ENCODE measurements around the gene ATP6V1D.
"Not testable (repeated sequence)": the region's sequence is repeated elsewhere in the genome, so short reads cannot be mapped to it uniquely, and the experiment has no call there.

The ATP6V1D gene

DNA sequence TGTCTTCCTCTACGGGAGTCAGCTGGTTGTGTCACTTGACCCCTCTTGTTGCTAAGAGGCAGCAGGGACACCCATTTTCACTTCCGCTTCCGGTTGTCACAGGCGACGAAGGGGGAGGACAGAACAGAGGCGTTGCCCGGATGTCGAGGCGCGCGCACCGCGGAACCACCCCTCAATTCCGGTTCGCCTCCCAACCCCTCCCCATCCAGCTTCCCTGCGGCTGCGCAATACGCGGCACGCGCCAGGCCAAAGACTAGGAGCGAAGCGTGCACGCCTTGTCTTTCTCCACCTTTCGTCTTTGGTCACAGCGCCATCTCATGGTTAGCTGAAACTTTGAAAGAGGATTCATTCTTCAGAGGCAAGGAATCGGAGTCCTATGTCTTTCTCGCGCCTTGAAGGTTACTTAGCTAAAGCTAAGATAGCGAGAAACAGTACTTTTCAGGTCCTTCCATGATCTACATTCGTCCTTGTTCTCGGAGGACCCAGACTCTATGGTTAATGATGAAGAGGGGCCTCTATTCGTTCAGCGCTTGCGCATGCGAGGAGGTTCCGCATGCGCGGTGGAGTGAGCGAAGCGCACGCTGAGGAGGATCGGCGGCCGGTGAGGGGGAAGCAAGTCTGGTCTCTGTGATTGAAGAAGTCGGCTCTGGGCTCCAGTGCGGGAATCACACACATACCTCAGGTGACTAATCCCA lies at the start of gene ATP6V1D, which contains the start of gene EIF2S1:
ATP6V1D (minus strand) TSS at position 30 of the 695 bp plus-strand sequence. CDS start 106 bp downstream, outside the sequence.
EIF2S1 (plus strand) TSS at position 554 of the 695 bp plus-strand sequence. CDS start 4,440 bp downstream, outside the sequence.
- peaks cover 31% of the 10 kb centered on the region for H3K4me1 ChIP-seq

DNA sequence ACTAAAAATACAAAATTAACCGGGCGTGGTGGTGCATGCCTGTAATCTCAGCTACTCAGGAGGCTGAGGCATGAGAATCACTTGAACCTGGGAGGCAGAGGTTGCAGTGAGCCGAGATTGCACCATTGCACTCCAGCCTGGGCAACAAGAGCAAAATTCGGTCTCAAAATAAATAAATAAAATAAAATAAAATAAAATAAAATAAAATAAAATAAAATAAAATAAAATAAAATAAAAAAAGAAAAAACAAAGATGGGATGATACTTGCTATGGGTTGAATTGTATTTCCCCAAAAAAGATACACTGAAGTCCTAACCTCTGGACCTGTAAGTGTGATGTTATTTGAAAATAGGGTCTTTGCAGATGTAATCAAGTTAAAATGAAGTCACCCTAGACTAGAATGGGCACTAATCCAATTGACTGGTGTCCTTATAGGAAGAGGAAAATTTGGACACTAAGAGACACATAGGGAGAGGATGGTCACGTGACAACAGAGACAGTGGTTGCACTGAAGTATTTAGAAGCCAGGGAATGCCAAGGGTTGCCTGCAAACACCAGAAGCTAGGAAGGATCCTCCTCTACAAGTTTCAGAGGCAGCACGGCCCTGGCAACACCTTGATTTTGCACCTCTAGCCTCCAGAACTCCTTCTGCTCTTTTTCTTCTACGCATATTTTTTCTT lies 48.7 kb upstream of the ATP6V1D start:
- H3K4me1 ChIP-seq; in situ Hi-C loops (cut with MboI; ENCODE audit: low sequenced_read_pairs); H3K9me3 ChIP-seq; H3K36me3 ChIP-seq (replicated peaks); H3K27me3 ChIP-seq (ENCODE audit: low read depth); H3K4me3 ChIP-seq; DNase-seq (ENCODE audit: low spot score in 2 of 2): not testable (repeated sequence)

More for the DNA sequence above, at the start of gene ATP6V1D, which contains the start of gene EIF2S1:
- in situ Hi-C loops (cut with MboI; ENCODE audit: low sequenced_read_pairs) = no loop called here
- H3K4me3 ChIP-seq = peak within 1 kb of the TSS; percentile 67
- H3K36me3 ChIP-seq (replicated peaks) = peaks cover 20% of the 10 kb centered on the region
- DNase-seq (ENCODE audit: low spot score in 2 of 2) = peak; percentile 98 to 99
- no peaks in the 10 kb centered on the region for H3K27me3 ChIP-seq (ENCODE audit: low read depth)
- H3K9me3 ChIP-seq = no peaks in the 10 kb centered on the region

DNA sequence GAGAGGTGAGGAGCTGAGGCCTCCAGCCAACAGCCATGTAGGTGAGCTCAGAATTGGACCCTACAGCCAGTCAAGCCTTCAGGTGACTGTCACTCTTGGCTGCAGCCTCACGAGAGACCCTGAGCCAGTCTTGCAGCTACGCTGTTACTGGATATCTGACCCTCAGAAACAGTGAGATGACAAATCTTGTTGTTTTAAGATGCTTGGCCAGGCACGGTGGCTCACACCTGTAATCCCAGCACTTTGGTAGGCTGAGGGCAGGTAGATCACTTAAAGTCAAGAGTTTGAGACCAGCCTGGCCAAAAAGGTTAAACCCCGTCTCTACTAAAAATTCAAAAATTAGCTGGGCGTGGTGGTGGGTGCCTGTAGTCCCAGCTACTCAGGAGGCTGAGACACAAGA lies 46.2 kb upstream of the ATP6V1D start:
- Histone ChIP-seq H3K27me3 (ENCODE audit: low read depth) (no peaks in the 10 kb centered on the region), H3K4me3 (no peak overlapping the region), H3K36me3 (replicated peaks) (no peaks in the 10 kb centered on the region), H3K4me1 (no peaks in the 10 kb centered on the region), H3K9me3 (no peaks in the 10 kb centered on the region)
- DNase-seq (ENCODE audit: low spot score in 2 of 2) = no peak
- in situ Hi-C loops (cut with MboI; ENCODE audit: low sequenced_read_pairs) = no loop called here

GRCh38 chr14:67400434-67400833 lies 40.8 kb upstream of the ATP6V1D start:
- Histone ChIP-seq H3K4me3 (no peak overlapping the region), H3K4me1 (no peaks in the 10 kb centered on the region), H3K9me3 (no peaks in the 10 kb centered on the region), H3K36me3 (replicated peaks) (no peaks in the 10 kb centered on the region), H3K27me3 (ENCODE audit: low read depth) (peaks cover 3% of the 10 kb centered on the region; the same call in 1 of the 2 replicates)
- no peak for DNase-seq (ENCODE audit: low spot score in 2 of 2)
- in situ Hi-C loops (cut with MboI; ENCODE audit: low sequenced_read_pairs) = no loop called here

DNA sequence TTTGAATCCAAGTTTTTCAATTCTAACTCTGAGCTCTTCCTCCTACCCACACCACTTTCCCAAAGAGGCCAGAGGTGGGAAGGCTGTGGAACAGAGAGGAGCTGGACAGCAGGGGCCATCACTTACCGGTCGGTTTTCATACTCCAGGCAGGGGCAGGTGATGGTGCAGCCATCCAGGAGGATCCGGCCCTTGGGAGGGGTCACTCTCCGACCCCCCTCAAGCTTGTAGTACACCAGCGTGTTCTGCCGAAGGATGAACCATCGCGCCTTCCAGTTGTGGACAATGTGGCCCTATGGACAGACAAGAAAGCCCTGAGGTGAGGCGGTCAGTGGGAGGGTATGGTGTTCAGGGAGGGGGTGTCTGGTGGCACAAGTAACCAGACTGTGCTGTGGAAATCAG lies 37.9 kb upstream of the ATP6V1D start:
- H3K4me1 ChIP-seq = no peaks in the 10 kb centered on the region
- DNase-seq (ENCODE audit: low spot score in 2 of 2) = no peak
- peaks cover 3% of the 10 kb centered on the region; the same call in 1 of the 2 replicates for H3K27me3 ChIP-seq (ENCODE audit: low read depth)
- no peaks in the 10 kb centered on the region for H3K9me3 ChIP-seq
- H3K4me3 ChIP-seq = no peak overlapping the region
- H3K36me3 ChIP-seq (replicated peaks) = no peaks in the 10 kb centered on the region
- in situ Hi-C loops (cut with MboI; ENCODE audit: low sequenced_read_pairs) = no loop called here

DNA sequence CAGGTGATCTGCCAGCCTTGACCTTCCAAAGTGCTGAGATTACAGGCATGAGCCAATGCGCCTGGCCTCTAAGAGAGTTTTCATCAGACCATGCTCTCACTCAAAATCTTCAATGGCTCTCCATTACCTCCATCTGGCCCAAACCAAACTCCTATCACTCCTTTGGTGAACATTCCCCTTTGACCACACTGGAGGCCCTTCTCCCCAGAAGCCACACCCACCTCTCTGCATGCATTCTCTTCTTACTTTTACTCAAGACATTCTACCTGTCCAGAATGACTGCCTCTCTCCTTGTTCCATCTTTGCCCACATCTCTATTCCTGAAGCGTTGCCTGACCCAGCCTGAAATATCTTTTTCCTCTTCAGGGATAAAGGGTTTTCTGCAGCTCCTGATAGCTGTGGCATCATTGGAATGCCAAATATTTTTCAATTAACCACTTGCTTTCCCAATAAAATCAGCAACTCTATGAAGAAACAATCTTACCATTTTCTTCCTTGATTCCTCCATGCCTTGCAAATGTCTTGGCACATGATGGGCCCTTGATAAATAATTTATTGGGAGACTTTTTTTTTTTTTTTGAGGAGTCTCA lies 36.9 kb upstream of the ATP6V1D start:
- peaks cover 3% of the 10 kb centered on the region; the same call in 1 of the 2 replicates for H3K27me3 ChIP-seq (ENCODE audit: low read depth)
- H3K4me3 ChIP-seq = no peak overlapping the region
- no peaks in the 10 kb centered on the region for H3K36me3 ChIP-seq (replicated peaks)
- no peaks in the 10 kb centered on the region for H3K4me1 ChIP-seq
- in situ Hi-C loops (cut with MboI; ENCODE audit: low sequenced_read_pairs) = no loop called here
- no peaks in the 10 kb centered on the region for H3K9me3 ChIP-seq
- no peak for DNase-seq (ENCODE audit: low spot score in 2 of 2)

GRCh38 chr14:67395876-67396189 lies 36.2 kb upstream of the ATP6V1D start:
- no peak for DNase-seq (ENCODE audit: low spot score in 2 of 2)
- in situ Hi-C loops (cut with MboI; ENCODE audit: low sequenced_read_pairs) = no loop called here
- Histone ChIP-seq H3K9me3 (no peaks in the 10 kb centered on the region), H3K27me3 (ENCODE audit: low read depth) (peaks cover 3% of the 10 kb centered on the region; the same call in 1 of the 2 replicates), H3K4me3 (no peak overlapping the region), H3K36me3 (replicated peaks) (no peaks in the 10 kb centered on the region), H3K4me1 (no peaks in the 10 kb centered on the region)

DNA sequence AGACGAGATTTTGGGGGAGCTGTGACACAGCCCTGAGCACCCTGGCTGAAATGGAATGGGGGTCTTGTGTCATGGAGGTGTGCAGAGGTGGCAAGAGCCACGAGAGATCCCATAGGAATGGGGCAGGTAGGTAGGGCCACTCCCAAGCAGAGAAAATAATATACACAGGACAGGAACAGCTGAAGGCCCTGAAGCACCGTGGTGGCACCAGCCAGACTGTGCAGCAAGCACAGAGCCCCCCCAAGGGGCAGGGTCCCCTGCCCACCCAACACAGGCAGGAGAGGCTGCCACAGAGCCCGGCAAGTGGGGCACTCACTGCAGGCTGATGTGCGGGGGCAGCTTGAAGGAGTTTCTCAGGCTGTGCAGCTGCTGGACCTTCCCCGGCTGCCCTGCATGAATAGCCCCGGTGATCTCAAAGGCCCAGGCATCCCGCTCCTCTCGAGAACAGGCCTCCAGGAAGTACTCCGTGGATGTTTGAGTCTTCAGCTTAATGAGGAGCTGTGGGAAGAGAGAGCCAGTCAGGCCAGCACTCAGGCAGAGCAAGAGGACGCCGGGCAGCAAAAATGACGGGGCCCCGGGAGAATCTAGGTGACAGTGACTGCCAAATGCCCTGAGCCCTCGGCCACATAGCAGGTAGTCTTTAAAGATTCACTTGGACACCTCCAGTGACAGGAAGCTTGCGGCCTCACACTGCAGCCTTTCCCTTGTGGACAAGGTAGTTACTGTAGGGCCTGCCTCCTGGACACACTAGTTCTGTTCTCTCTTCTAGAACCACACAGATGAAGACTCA lies 35.7 kb upstream of the ATP6V1D start:
- in situ Hi-C loops (cut with MboI; ENCODE audit: low sequenced_read_pairs) = no loop called here
- H3K4me1 ChIP-seq = no peaks in the 10 kb centered on the region
- H3K4me3 ChIP-seq = no peak overlapping the region
- peaks cover 3% of the 10 kb centered on the region; the same call in 1 of the 2 replicates for H3K27me3 ChIP-seq (ENCODE audit: low read depth)
- H3K9me3 ChIP-seq = no peaks in the 10 kb centered on the region
- H3K36me3 ChIP-seq (replicated peaks) = no peaks in the 10 kb centered on the region
- no peak for DNase-seq (ENCODE audit: low spot score in 2 of 2)

GRCh38 chr14:67393689-67394088 lies 34.1 kb upstream of the ATP6V1D start:
- H3K4me3 ChIP-seq = no peak overlapping the region
- no peak for DNase-seq (ENCODE audit: low spot score in 2 of 2)
- in situ Hi-C loops (cut with MboI; ENCODE audit: low sequenced_read_pairs) = no loop called here
- no peaks in the 10 kb centered on the region for H3K4me1 ChIP-seq
- no peaks in the 10 kb centered on the region for H3K36me3 ChIP-seq (replicated peaks)
- H3K27me3 ChIP-seq (ENCODE audit: low read depth) = no peaks in the 10 kb centered on the region
- H3K9me3 ChIP-seq = no peaks in the 10 kb centered on the region

DNA sequence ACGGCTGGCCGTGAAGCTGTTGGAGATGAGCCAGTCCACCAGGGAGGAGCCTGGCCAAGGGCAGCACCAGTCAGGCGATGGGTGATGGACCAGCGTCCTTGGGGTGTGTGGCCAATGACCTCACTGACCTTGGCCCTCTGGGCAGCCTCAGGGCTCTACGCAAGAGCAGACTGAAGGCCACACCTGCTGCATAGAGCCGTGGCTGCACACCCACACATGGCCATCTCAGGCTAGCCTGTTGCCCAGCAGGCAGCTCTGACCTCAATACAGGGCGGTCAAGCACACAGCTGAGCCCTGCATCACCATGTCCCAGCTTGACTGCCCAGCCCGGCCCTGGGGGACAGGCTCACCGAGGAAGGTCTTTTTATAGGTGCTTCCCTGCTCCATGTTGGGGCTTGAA lies 33.2 kb upstream of the ATP6V1D start:
- Histone ChIP-seq H3K36me3 (replicated peaks) (no peaks in the 10 kb centered on the region), H3K4me1 (no peaks in the 10 kb centered on the region), H3K27me3 (ENCODE audit: low read depth) (no peaks in the 10 kb centered on the region), H3K9me3 (no peaks in the 10 kb centered on the region), H3K4me3 (no peak overlapping the region)
- DNase-seq (ENCODE audit: low spot score in 2 of 2) = no peak
- in situ Hi-C loops (cut with MboI; ENCODE audit: low sequenced_read_pairs) = no loop called here

- Histone ChIP-seq H3K9me3 (no peaks in the 10 kb centered on the region), H3K4me1 (no peaks in the 10 kb centered on the region), H3K4me3 (no peak overlapping the region), H3K36me3 (replicated peaks) (0 out of 2 replicates have a peak, but pooled peaks cover 5% of the 10 kb centered on the region), H3K27me3 (ENCODE audit: low read depth) (no peaks in the 10 kb centered on the region)
- DNase-seq (ENCODE audit: low spot score in 2 of 2) = no peak
- in situ Hi-C loops (cut with MboI; ENCODE audit: low sequenced_read_pairs) = no loop called here
These were observed 32.5 kb upstream of the ATP6V1D start for GRCh38 chr14:67392123-67392522.

DNA sequence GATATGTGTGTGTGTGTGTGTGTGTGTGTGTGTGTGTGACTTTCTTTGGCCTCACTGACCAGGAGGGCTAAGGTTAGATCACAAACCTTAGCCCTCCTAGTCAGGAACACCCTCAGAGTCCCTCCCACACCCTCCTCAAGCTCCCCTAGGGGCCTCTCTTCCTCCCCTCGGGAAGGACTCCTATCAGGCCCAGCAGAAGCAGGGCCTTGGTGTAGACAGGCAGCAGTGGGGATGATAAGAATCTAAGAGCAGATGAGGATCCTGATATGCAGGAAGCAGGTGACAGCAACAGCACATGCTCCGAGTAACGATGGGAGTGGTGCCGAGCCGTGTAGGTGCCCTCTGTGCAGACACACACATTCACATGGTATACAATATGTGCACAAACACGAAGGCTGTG lies 31.7 kb upstream of the ATP6V1D start:
- Histone ChIP-seq H3K4me1 (no peaks in the 10 kb centered on the region), H3K27me3 (ENCODE audit: low read depth) (no peaks in the 10 kb centered on the region), H3K36me3 (replicated peaks) (0 out of 2 replicates have a peak, but pooled peaks cover 7% of the 10 kb centered on the region), H3K9me3 (no peaks in the 10 kb centered on the region), H3K4me3 (no peak overlapping the region)
- no peak for DNase-seq (ENCODE audit: low spot score in 2 of 2)
- in situ Hi-C loops (cut with MboI; ENCODE audit: low sequenced_read_pairs) = no loop called here

GRCh38 chr14:67389811-67390534 lies 30.4 kb upstream of the ATP6V1D start:
- no peaks in the 10 kb centered on the region for H3K9me3 ChIP-seq
- H3K27me3 ChIP-seq (ENCODE audit: low read depth) = no peaks in the 10 kb centered on the region
- no peak for DNase-seq (ENCODE audit: low spot score in 2 of 2)
- H3K4me3 ChIP-seq = no peak overlapping the region
- H3K4me1 ChIP-seq = no peaks in the 10 kb centered on the region
- H3K36me3 ChIP-seq (replicated peaks) = peaks cover 14% of the 10 kb centered on the region
- in situ Hi-C loops (cut with MboI; ENCODE audit: low sequenced_read_pairs) = no loop called here

All from HAP-1 (cell line).